Activated T-cell treated with anti-CD3 and anti-CD28 coated beads for 1 hour (primary cell): ENCODE data around the gene TMEM183A.

ENCODE experiments used
- DNase-seq: peaks from one replicate; pipeline ENCODE4 v3.0.0-alpha.2; 2020; ENCODE audit warnings: low read depth

The TMEM183A gene

DNA sequence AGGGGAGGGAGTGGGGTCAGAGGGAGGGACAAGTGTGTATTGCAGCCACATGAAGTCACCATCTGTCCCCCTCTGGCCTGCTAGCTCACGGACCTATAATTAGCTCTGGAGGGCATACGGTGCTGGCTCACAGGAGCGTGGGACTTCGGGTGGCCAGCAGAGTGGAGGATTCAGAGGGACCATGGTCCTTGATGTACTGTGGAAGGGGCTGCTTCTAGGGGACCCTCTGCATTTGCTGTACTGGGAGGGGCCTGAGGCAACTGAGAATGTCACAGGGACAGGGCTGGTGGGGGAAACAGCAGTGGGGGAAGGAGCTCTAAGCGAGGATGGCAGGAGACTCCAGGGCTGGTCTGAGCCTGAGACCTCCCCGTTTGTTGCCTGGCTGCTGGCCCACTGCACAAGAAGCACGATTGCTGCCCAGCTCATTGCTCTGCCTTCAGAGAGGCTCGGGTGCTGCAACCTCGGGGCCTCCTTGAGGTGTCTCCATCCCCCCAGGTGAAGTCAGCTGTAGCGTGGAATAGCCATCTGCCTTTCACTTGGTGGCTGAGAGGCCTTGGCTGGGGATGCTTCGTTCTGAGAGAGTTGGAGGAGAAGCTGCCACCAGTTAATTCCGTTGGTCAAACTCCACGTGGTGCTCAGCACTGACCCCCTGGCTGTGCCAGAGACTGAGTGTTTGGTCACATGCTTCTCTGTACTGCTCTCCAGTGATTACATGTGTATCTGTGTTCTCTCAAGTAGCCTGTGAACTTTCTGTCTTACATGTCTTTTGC is 21.8 kb downstream of the TMEM183A start:
- no peak for DNase-seq

DNA sequence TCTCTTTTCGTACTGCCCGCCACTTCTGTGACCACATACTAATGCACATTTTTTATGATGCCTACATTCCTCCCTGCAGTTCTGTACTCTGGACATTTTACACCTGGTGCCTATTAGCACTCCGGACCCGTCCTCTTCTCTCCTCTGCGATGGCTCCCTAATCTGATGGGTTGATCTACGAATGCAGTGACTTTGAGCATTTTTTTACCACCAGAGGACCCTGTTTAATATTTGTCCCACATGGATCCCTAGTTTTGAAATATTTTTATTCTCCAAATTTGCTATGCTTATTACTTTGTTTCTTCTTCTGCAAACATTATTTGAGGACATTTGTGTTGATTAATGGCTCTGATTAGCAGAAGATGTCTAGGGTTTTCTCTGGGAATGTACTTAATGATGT is 24.3 kb downstream of the TMEM183A start:
- no peak for DNase-seq

DNA sequence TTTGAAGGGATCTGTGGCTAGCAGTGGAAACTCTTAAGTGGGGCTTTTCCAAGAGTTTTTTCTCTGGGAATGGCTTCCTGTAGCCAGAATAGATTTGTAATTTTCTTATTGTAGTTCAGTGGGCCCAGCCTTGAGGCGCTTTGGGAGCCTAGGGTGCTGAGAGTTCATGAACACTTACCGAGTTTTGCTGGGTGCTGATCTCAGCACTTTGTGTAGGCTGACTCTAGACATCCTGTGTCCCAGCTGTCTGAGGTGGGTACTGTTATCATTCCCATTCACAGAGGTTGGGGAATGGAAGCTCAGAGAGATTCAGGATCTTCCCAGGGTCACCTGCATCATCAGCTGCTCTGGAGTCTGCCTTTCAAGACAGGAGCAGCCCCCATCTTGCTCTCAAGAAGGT is 26.1 kb downstream of the TMEM183A start:
- no peak for DNase-seq

DNA sequence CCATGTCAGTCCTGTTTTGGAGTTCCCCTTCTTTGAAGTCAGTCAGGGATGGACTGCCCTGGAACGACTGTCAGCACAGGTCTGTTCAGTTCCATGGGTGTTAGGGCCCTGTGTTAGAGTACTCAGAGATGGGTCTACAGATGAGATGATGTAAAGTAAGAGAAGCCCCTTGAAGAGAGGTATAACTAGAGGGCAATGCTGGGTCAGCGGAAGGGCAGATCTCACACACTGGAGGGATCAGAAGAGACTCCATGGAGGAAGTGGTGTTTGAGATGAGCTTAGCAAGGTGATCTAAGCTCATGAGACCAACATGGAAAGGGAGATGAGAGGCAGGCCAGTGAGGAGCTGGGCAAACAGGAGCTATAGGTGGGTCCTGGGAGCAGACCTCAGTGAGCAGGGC is 26.7 kb downstream of the TMEM183A start:
- no peak for DNase-seq

DNA sequence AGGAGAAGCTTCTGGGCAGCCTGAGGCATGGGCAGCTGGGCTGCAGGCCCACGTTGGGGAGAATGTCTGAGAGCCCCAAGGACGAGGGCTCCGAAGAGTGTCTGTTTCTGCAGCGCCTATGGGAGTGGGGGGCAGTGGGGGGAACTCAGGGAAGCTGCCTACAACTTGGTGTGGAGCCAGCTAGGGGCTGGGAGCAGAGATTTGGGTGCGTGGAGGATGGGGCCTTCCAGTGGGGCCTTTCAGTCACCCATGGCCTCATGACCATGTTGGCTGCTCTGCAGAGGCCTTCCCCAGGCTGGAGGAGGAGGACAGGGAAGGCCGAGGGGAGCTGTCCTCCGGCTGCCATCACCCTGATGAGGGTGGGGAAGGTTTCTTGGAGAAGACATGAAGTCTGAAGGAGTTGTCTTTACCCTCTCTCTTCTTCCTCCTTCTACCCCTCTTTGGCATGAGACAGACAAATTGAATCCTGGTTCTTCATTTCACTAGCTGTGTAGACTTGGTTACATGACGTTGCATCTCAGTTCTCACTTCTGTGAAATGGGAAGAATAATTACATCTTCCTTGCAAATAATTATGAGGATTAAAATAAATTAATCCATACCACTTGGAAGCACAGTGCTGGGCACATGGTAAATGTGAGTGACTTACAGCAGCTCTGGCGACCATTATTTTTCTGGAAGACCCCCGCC is 27.4 kb downstream of the TMEM183A start:
- no peak for DNase-seq

DNA sequence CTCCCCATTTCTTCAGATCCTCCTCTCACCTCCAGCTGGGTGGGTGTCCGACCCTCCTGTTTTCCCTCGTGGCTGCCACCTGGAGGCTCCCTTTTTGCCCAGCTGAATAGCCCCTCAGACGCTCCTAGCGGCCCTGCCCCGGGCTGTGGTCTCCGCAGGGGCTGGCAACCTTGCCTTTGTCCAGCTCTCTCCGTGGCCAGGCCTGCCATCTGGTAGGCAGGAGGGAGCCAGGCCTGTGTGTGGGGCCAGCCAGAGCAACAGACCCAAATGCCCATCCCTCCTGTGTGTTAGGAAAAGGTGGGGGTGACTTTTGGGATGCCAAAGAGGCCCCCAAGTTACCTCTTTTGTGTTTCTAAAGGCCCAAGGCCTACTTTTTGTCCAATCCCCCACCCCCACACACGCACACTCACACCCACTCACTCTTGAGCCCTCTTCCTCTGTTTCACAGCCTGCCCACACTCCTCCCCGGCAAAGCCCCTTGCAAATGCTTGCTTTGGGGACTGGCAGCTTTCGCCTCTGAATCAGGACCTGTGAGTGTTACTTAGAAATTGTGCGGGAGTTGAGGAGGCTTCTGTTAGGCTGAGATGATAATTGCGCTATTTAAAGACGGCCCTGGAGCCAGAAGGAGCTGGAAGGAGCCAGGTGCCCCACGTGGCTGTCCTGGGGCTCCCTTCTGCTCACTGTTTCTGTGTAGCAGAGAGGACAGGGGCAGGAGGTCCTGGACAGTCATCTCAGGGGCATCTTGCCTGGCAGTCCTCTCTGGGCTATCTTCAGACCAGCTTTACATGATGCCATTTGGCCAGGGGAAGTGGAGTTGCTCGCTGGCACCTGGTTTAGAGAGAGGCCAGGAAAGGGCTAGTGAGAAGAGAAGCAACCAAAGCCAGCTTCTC is 28.2 kb downstream of the TMEM183A start:
- DNase-seq: no peak

DNA sequence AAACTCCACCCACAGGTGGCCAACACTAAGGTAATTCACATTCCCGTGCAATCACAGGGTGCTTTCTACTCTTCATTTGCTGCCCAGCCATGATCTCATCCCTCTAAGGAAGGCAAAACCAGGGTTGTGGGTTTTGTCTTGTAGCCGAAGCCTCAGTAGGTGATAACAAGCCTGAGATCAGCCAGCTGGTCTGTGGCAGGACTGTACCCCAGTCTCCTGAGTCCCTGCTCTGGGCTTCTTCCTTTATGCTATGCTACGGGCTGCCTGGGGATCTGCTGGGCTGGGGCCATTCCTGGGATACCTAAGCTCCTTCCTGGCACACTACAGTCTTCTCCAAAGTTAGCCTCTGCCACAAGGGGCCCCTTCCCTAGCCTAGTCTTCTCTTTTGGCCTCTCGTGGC is 29.0 kb downstream of the TMEM183A start:
- DNase-seq: no peak

DNA sequence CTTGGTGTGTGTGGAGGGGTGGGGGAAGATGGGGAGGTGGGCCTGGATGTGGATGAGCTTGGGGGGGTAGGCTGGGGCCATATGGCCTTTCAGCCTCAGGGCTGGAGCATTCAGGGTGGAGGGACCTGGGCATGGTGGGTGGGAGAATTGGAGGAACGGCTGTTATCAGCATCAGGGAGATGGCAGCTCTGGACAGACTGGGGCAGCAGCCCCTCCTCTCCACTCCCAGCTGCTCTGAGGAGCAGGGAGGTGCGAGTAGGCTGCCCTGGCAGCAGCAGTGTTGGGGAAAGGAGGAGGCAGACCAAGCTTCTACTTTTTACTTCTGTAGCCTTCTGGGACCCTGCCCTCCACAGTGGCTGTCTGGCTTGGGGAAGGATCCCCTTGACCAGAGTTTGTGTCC is 29.4 kb downstream of the TMEM183A start:
- no peak for DNase-seq

DNA sequence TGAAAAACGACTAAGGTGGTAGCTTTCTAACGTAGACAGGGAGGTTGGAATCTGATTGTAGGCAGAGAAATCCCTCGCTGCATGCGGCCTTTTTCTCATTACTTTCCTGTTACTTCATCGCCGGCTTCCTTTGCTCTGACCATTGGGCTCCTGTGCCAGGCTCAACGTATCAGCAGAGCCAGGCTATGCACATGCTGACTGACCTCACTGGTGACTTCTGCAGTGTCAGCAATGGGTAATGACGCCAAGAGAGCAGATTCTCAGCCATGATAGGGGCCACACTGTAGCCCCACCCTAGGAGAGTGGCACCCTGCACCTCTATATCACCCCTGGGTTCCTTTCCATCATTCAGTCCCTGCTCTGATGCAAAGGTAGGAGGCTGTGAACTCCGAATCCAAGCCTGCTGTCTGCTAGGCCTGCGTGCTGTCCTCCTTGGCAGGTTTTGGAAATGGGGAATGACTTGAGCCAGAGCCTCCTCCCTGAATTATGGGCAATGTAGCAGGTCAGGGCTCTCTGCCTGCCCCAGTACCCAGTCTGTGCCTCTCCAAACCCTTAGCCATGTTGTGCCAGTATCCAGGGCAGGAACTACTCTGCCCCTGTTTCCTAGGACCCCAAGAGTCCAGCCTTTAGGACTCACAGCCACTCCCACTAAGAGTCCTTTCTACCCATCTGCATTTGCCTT is 30.5 kb downstream of the TMEM183A start:
- no peak for DNase-seq

- no peak for DNase-seq
These were observed 31.1 kb downstream of the TMEM183A start for GRCh38 chr1:203038217-203038741.

DNA sequence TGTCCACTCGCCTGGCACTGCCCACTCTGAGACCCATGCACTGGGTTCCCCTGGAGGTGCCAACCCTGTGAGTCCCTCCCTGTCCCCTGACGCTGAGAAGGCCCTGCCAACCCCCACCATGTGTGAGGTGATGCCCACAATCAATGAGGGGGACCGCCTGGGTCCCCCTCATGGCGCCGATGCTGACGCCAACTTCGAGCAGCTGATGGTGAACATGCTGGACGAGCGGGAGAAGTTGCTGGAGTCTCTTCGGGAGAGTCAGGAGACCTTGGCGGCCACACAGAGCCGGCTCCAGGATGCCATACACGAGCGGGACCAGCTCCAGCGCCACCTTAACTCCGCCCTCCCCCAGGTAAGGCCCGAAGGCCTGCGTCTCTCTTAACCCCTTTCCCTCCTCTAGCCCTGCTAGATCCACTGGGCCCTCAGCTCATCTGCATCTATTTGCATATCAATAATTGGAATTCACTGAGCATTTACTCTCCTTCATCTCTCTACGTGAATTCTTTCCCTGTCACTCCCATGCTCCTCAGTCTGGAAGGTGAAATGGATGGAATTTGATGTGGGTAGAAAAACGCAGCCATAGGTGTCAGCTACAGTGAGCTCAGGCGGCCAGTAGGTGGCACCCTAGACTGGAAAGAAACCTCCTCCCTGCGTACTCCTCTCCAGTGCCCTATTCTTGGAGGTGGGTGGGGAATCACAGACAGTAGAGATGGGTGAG is 31.9 kb downstream of the TMEM183A start:
- DNase-seq: peak; percentile 53

GRCh38 chr1:203039609-203040512 is 32.7 kb downstream of the TMEM183A start:
- DNase-seq: no peak

DNA sequence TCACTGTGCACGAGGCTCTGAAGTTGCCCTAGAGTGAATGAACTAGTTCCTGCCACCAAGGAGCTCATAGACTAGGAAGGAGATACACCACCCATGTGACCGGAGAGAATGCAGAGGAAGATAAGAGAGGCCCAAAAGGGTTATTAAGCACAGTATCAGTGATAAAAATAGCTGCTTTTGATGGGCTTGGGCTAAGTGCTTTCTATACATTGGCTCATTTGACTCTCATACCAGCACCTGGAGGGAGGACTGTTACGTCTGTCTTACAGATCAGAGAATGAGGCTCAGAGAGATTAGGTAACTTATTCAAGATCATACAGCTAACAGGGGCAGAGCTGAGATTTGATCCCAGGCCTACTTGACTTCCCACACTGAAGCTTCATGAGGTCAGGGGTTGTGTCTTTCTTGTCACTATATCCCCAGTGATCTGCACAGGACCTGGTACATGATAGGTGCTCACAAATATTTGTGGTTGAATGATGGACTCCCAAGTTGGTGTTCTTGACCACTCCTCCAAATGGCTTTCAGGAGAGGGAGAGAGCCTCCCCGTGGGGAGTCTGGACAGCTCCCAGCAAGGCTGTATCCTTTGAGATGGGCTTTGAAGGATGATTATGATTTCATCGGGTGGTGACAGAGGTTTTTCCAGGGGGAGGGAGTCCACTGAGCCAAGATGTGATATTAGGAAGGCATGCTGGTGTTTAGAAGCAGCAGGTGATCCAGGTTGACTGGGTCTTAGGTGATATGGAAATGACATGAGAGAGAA is 33.5 kb downstream of the TMEM183A start:
- DNase-seq: no peak

DNA sequence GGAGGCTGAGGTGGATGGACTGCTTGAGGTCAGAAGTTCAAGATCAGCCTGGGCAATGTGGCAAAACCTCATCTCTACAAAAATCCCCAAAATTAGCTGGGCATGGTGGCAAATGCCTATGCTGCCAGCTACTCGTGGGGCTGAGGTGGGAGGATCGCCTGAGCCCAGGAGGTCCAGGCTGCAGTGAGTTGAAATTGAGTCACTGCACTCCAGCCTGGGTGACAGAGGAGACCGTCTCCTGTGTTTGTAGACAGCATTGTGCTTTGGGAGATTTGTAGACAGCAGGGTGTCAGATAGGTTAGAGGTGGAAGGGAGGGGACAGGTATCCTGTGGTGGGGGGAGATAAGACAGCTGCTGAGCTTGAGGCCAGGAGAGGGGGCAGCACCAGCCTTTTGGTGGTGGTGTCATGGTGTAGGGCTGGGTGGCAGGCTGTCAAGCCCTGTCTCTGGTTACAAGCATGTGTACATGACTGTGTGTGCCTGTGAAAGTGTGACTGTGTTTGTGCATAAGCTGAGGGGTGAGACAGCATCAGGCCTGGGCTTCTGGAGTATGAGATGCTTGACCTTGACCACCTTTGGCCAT is 34.3 kb downstream of the TMEM183A start:
- DNase-seq: no peak

- DNase-seq: no peak
These were observed 36.8 kb downstream of the TMEM183A start for GRCh38 chr1:203043830-203044545.

- no peak for DNase-seq
These were observed 37.5 kb downstream of the TMEM183A start for GRCh38 chr1:203044546-203045250.

GRCh38 chr1:203045336-203045735 is 38.2 kb downstream of the TMEM183A start:
- DNase-seq: no peak
